Measurements from ENCODE around the gene DIS3L2.
"Not testable (repeated sequence)": the region's sequence is repeated elsewhere in the genome, so short reads cannot be mapped to it uniquely, and the experiment has no call there.

DIS3L2 gene

DNA sequence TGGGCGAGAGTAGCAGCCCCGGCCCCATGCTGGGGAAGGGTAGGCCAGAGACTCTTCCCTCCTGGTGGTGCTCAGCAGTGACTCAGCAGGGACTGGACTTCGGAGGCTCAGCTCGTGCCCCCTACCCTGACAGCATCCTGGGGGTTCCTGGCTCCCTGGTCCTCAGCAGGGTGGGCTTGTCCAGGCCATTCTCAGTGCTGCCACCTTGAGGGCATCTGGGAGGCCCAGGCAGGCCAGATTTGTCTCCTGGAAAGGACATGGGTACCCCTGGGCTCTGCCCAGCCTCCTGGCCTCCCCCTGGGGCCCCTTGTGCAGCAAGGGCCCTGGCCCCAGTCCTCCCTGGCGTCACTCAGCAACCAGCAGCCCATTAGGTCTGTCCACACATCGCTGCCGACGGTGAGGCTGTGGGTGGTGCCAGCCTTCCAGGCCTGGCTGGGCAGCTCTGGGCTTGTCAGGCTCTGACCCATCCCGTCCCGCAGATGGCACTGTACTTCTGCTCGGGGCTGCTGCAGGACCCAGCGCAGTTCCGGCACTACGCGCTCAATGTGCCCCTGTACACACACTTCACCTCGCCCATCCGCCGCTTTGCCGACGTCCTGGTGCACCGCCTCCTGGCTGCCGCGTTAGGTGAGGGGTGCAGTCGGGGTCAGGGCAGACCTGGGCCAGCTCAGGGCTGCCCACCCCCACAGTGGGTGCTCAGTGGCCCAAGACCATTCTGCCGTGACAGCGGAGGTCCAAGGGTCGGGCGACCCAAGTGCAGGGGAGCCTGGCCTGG is 372.0 kb downstream of the DIS3L2 start:
- no peak for DNase-seq (ENCODE audit: low read depth)
- H3K4me3 ChIP-seq (ENCODE audit: low read depth, low read length), result no peak overlapping the region

GRCh38 chr2:232334136-232334884 is 372.8 kb downstream of the DIS3L2 start:
- not testable (repeated sequence) for H3K4me3 ChIP-seq (ENCODE audit: low read depth, low read length); DNase-seq (ENCODE audit: low read depth)

DNA sequence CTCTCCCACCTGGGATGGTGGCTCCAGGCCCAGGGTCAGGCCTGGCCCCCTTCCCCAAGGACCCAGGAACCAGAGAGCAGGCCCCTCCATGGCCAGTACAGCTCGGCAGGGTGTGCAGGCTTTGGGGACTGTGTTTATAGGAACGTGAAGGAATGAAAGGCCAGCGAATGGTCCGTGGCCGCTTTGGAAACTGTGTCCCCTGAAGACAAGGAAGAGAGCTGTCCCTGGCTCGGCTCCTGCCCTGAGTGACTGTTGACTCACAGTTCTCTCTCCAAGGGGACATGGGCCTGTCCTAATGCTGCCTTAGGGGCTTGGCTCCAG is 373.3 kb downstream of the DIS3L2 start:
- H3K4me3 ChIP-seq (ENCODE audit: low read depth, low read length); DNase-seq (ENCODE audit: low read depth): not testable (repeated sequence)

DNA sequence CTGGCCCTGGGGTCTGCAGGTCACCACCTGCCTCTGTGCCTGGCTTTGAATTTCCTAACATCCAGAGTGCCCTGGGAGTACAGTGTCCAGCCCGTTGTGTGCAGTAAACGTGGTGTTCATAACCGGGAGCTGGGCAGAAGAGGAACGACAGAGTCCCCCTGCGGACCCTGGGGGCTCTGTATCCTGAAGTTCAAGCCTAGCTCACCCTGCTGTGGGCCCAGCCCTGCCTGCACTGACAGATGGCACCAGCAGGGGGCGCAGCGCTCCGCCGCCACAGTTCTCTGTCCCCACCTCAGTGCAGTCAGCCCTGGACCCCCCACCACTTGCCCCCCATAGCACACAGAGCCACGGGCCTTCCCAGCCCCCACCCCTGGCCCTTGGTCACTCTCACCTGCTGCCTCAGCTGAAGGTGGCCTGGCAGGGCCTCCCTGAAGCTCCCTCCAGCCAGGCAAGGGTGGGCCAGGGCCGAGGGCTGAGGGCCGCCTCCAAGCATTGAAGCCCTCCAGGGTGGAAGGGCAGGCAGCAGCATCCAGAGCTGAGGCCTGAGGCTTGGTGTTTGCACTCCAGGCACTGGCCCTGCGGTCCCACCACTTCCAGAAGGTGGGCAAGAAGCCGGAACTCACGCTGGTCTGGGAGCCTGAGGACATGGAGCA is 373.8 kb downstream of the DIS3L2 start:
- not testable (repeated sequence) for DNase-seq (ENCODE audit: low read depth); H3K4me3 ChIP-seq (ENCODE audit: low read depth, low read length)

DNA sequence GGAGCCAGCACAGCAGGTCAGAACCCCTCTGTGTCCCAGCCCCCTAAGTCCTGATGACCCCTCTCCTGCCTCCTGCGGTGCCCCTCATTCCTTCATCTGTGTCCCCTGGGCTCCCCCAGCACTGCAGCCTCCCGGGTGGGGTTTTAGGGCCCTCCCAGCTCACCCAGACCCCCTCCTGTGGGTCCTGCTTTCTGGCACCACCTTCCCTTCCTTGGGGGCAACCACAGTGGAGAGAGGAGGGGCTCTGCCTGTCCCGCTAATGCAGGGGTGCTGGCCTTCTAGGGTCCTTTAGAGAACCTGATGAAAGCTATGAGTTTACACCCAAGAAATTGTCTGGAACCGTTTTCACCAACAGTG is 374.3 kb downstream of the DIS3L2 start:
- no peak for DNase-seq (ENCODE audit: low read depth)

GRCh38 chr2:232336241-232336736 is 374.8 kb downstream of the DIS3L2 start:
- H3K4me3 ChIP-seq (ENCODE audit: low read depth, low read length), result no peak overlapping the region
- no peak for DNase-seq (ENCODE audit: low read depth)

More for the DNA sequence above, 374.3 kb downstream of the DIS3L2 start:
- no peak overlapping the region for H3K4me3 ChIP-seq (ENCODE audit: low read depth, low read length)

- no peak for DNase-seq (ENCODE audit: low read depth)
- no peak overlapping the region for H3K4me3 ChIP-seq (ENCODE audit: low read depth, low read length)
Measured at GRCh38 chr2:232336981-232337720, 375.6 kb downstream of the DIS3L2 start.

- H3K4me3 ChIP-seq (ENCODE audit: low read depth, low read length); DNase-seq (ENCODE audit: low read depth): not testable (repeated sequence)
Measured at GRCh38 chr2:232338094-232338758, 376.7 kb downstream of the DIS3L2 start.

GRCh38 chr2:232338759-232339106 is 377.2 kb downstream of the DIS3L2 start:
- no peak for DNase-seq (ENCODE audit: low read depth)
- H3K4me3 ChIP-seq (ENCODE audit: low read depth, low read length), result no peak overlapping the region

GRCh38 chr2:232339121-232340081 is 377.9 kb downstream of the DIS3L2 start:
- no peak overlapping the region for H3K4me3 ChIP-seq (ENCODE audit: low read depth, low read length)

GRCh38 chr2:232340171-232340935 is 378.8 kb downstream of the DIS3L2 start:
- no peak for DNase-seq (ENCODE audit: low read depth)
- no peak overlapping the region for H3K4me3 ChIP-seq (ENCODE audit: low read depth, low read length)

More at GRCh38 chr2:232339121-232340081, 377.9 kb downstream of the DIS3L2 start:
- DNase-seq (ENCODE audit: low read depth), result no peak

- H3K4me3 ChIP-seq (ENCODE audit: low read depth, low read length), result no peak overlapping the region
- DNase-seq (ENCODE audit: low read depth), result no peak
Measured at GRCh38 chr2:232341061-232341738, 379.7 kb downstream of the DIS3L2 start.

GRCh38 chr2:232341739-232342126 is 380.2 kb downstream of the DIS3L2 start:
- DNase-seq (ENCODE audit: low read depth), result no peak
- no peak overlapping the region for H3K4me3 ChIP-seq (ENCODE audit: low read depth, low read length)

DNA sequence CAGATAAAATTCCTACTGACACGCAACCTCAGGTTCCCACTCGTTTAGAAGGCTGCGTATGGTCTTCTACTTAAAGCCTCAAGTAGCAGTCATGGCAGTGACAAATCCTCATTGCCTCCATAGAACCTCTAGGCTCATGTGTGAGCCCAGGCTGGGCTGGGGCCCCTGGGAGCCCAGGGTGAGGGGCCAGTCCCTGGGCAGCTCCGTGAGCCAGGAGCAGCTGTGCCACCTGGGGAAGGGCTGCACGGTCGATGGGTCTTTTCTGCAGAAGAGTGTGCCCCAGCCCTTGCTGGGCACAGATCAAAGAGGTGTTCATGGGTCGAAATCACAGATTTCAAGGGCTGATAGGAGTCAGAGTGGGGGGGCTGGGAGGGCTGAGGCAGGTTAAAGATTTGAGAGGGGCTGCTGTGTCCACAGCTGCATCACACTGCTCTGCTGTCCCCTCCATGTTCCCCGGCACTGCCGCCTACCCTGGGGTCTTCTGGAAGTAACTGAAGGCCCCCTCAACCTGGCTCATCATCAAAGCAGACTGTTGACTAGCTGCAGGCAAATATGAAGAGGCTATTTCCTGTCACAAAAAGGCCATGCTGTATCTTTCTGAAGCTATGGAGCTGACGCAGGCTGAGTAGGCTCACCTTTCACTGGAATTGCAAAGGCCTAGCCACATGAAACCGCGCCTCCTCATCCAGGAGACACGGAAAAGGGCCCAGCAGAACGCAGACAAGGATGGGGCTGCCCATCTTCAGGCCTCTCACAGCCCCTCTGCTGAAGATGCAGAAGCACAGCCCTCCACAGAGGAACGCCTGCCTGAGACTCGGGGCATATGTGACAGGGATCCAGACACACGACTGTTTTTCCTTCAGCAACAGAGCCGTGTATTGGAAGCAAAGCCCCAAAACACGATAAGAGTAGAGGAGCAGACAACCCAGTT is 381.4 kb downstream of the DIS3L2 start:
- H3K4me3 ChIP-seq (ENCODE audit: low read depth, low read length), result no peak overlapping the region
- no peak for DNase-seq (ENCODE audit: low read depth)

- no peak for DNase-seq (ENCODE audit: low read depth)
Measured at GRCh38 chr2:232343821-232344220, 382.3 kb downstream of the DIS3L2 start.

GRCh38 chr2:232345251-232345650 is 383.7 kb downstream of the DIS3L2 start:
- no peak for DNase-seq (ENCODE audit: low read depth)
- no peak overlapping the region for H3K4me3 ChIP-seq (ENCODE audit: low read depth, low read length)

More at GRCh38 chr2:232343821-232344220, 382.3 kb downstream of the DIS3L2 start:
- no peak overlapping the region for H3K4me3 ChIP-seq (ENCODE audit: low read depth, low read length)

All from skeletal muscle cell (primary cell).